SK-N-SH (cell line): ENCODE measurements around the gene ADAMTS17. TPM values are rescaled to one million over a fixed set of nuclear protein-coding genes. Genes with fewer than 3 reads are reported as not detected.

Experiments used
- CTCF ChIA-PET: fragments of 300-600, 350-600 bp; formaldehyde crosslinking; extraction: SDS; loops from one replicate; lab custom pipeline; 2021; lab: Yijun Ruan, JAX
- POLR2A ChIA-PET: fragments of 350-600 bp; sonication (Branson Sonifier 250); formaldehyde crosslinking; extraction: SDS; loops from one replicate; lab custom pipeline; 2020; ENCODE audit warnings: antibody characterized with exemption, inconsistent platforms; lab: Yijun Ruan, JAX
- DNase-seq: peaks from one replicate; pipeline ENCODE4 v3.0.0; 2012
- H2AFZ ChIP-seq: fragments of 200-600 bp; sonication (generic); 2 replicates; pipeline ENCODE4 v1.8.1; 2016; ENCODE audit warnings: antibody characterized with exemption, mild to moderate bottlenecking, low read depth
- H3F3A ChIP-seq: fragments of 200-600 bp; sonication (generic); replicated peaks from 2 replicates; pipeline ENCODE3; 2016; ENCODE audit warnings: antibody characterized with exemption, mild to moderate bottlenecking; ENCODE audit not compliant: insufficient read depth
- H3K27ac ChIP-seq, 2 experiments: fragments of 200-500 bp in 1 of 2; fragments of 200-600 bp in 1 of 2; sonication (Bioruptor generic) in 1 of 2; sonication (generic), shearing (Covaris generic) in 1 of 2; 2 replicates each; pipeline versions ENCODE4 v1.5.1 to v1.6.1; 2014 to 2016; ENCODE audit warnings: low read depth in 2 of 2, inconsistent platforms in 1 of 2, low read length in 1 of 2, mild to moderate bottlenecking in 1 of 2, mixed read lengths in 1 of 2
- H3K27me3 ChIP-seq: fragments of 200-600 bp; sonication (generic), shearing (Covaris generic); 2 replicates; pipeline ENCODE4 v1.6.1; 2016; ENCODE audit warnings: mixed run types; ENCODE audit not compliant: insufficient read depth
- H3K36me3 ChIP-seq, 2 experiments: fragments of 200-500 bp in 1 of 2; fragments of 200-600 bp in 1 of 2; sonication (Bioruptor generic) in 1 of 2; sonication (generic) in 1 of 2; replicated peaks in 1 of 2; 2 replicates each; pipeline versions ENCODE3 to v1.5.1; 2014 to 2016; ENCODE audit warnings: low read length in 1 of 2, mild to moderate bottlenecking in 1 of 2; ENCODE audit not compliant: insufficient read depth in 2 of 2, control insufficient read depth in 1 of 2
- H3K4me1 ChIP-seq, 2 experiments: fragments of 200-500 bp in 1 of 2; fragments of 200-600 bp in 1 of 2; sonication (Bioruptor generic) in 1 of 2; sonication (generic), shearing (Covaris generic) in 1 of 2; 2 replicates each; pipeline versions ENCODE4 v1.5.1 to v1.6.1; 2014 to 2016; ENCODE audit warnings: low read depth in 1 of 2, low read length in 1 of 2, mixed run types in 1 of 2; ENCODE audit not compliant: insufficient read depth in 2 of 2, control insufficient read depth in 1 of 2
- H3K4me2 ChIP-seq: fragments of 200-600 bp; sonication (generic), shearing (Covaris generic); 2 replicates; pipeline ENCODE4 v1.6.1; 2017; ENCODE audit warnings: mixed run types
- H3K4me3 ChIP-seq, 2 experiments: fragments of 200-500 bp in 1 of 2; fragments of 200-600 bp in 1 of 2; sonication (Bioruptor generic) in 1 of 2; sonication (generic), shearing (Covaris generic) in 1 of 2; 2 replicates each; pipeline versions ENCODE4 v1.5.1 to v1.8.1; 2014 to 2016; ENCODE audit warnings: low read depth in 2 of 2, inconsistent platforms in 1 of 2, low read length in 1 of 2, mild to moderate bottlenecking in 1 of 2, mixed read lengths in 1 of 2, moderate library complexity in 1 of 2
- H3K79me2 ChIP-seq: fragments of 200-600 bp; sonication (generic); 2 replicates; pipeline ENCODE4 v1.8.1; 2017; ENCODE audit warnings: mild to moderate bottlenecking; ENCODE audit not compliant: insufficient read depth
- H3K9ac ChIP-seq: fragments of 200-600 bp; sonication (generic); 2 replicates; pipeline ENCODE4 v1.6.1; 2017; ENCODE audit warnings: mixed run types
- H3K9me2 ChIP-seq: fragments of 200-600 bp; sonication (generic); 2 replicates; pipeline ENCODE4 v1.6.1; 2017; ENCODE audit warnings: mixed run types
- H3K9me3 ChIP-seq: fragments of 200-600 bp; sonication (generic); 2 replicates; pipeline ENCODE4 v1.6.1; 2017; ENCODE audit warnings: mixed run types, mild to moderate bottlenecking, moderate library complexity
- H4K20me1 ChIP-seq: fragments of 200-600 bp; sonication (generic); 2 replicates; pipeline ENCODE4 v1.6.1; 2017; ENCODE audit warnings: mild to moderate bottlenecking, mixed run types; ENCODE audit not compliant: insufficient read depth
- CTCF ChIP-seq: fragments of 200-600 bp; sonication (generic); IDR thresholded peaks from 2 replicates; pipeline ENCODE4 v1.6.1; 2017; ENCODE audit warnings: antibody characterized with exemption, mild to moderate bottlenecking, moderate library complexity
- ELF1 ChIP-seq: IDR thresholded peaks from 2 replicates; pipeline ENCODE4 v1.4.0; 2012
- EP300 ChIP-seq, 2 experiments: IDR thresholded peaks; 2 replicates each; pipeline versions ENCODE4 v1.4.0 to v1.6.1; 2012; ENCODE audit warnings: borderline replicate concordance in 1 of 2, low read depth in 1 of 2, low read length in 1 of 2
- EZH2phosphoT487 ChIP-seq: fragments of 200-600 bp; sonication (generic); IDR thresholded peaks from 2 replicates; pipeline ENCODE4 v1.6.1; 2017; ENCODE audit warnings: low read depth, mixed run types, mild to moderate bottlenecking, antibody characterized with exemption, moderate library complexity, borderline replicate concordance
- FOXJ3 ChIP-seq: sonication (generic); formaldehyde crosslinking; IDR thresholded peaks from 2 replicates; pipeline ENCODE4 v1.5.1; 2020; ENCODE audit warnings: mild to moderate bottlenecking, missing genetic modification reagents
- GATA2 ChIP-seq: sonication (generic); formaldehyde crosslinking; IDR thresholded peaks from 2 replicates; pipeline ENCODE4 v1.5.0; 2020; ENCODE audit warnings: mild to moderate bottlenecking, missing genetic modification reagents
- IRF3 ChIP-seq: fragments of 150-350 bp; IDR thresholded peaks from 2 replicates; pipeline ENCODE4 v1.6.1; 2016; ENCODE audit warnings: mild to moderate bottlenecking, low read depth, low read length
- MEF2A ChIP-seq: IDR thresholded peaks from 2 replicates; pipeline ENCODE4 v1.4.0; 2012; ENCODE audit warnings: low read depth, borderline replicate concordance
- MXI1 ChIP-seq: IDR thresholded peaks from 2 replicates; pipeline ENCODE4 v1.6.1; 2012; ENCODE audit warnings: mild to moderate bottlenecking, low read depth, low read length, improper control_type of control experiment
- NRF1 ChIP-seq: IDR thresholded peaks from 2 replicates; pipeline ENCODE4 v1.6.1; 2012; ENCODE audit warnings: low read depth, mild to moderate bottlenecking, low read length
- PBX3 ChIP-seq: IDR thresholded peaks from 2 replicates; pipeline ENCODE4; 2012
- RAD21 ChIP-seq: IDR thresholded peaks from 2 replicates; pipeline ENCODE4 v1.6.1; 2012; ENCODE audit warnings: mild to moderate bottlenecking, low read length
- RCOR1 ChIP-seq: fragments of 150-350 bp; IDR thresholded peaks from 2 replicates; pipeline ENCODE4 v1.6.1; 2017; ENCODE audit warnings: antibody characterized with exemption, low read length
- RXRA ChIP-seq: IDR thresholded peaks from 2 replicates; pipeline ENCODE4 v1.4.0; 2012; ENCODE audit warnings: low read depth, mild to moderate bottlenecking, borderline replicate concordance
- SIN3A ChIP-seq: IDR thresholded peaks from 2 replicates; pipeline ENCODE4 v1.6.1; 2012; ENCODE audit warnings: low read depth, mild to moderate bottlenecking, low read length, moderate library complexity, borderline replicate concordance
- SMC3 ChIP-seq: IDR thresholded peaks from 2 replicates; pipeline ENCODE4 v1.6.1; 2012; ENCODE audit warnings: low read depth, low read length, improper control_type of control experiment
- TCF12 ChIP-seq: IDR thresholded peaks from 2 replicates; pipeline ENCODE4 v1.4.0; 2012
- USF1 ChIP-seq: IDR thresholded peaks from 2 replicates; pipeline ENCODE4 v1.4.0; 2012; ENCODE audit warnings: low read depth, borderline replicate concordance
- USF2 ChIP-seq: fragments of 150-350 bp; IDR thresholded peaks from 2 replicates; pipeline ENCODE4 v1.6.1; 2017; ENCODE audit warnings: antibody characterized with exemption, low read length, low read depth, borderline replicate concordance
- WGBS: methylation state at CpG from one replicate; pipeline ENCODE4 v1.1.6; 2017; ENCODE audit warnings: low lambda C conversion rate; 5-methylcytosine and 5-hydroxymethylcytosine counted together
- polyA plus RNA-seq, 3 experiments: library from polyadenylated mRNA; depleted of rRNA; stranded (reverse); fragments of >200 nt; gene quantifications; 2 replicates each; pipeline ENCODE4 v1.2.3, GENCODE V29; 2012

Gene ADAMTS17
- polyA plus RNA-seq, 1 of the 3 experiments (the other 2 are of a cell fraction), result not detected

- Histone ChIP-seq H3K27me3 (no peaks in the 10 kb centered on the region), H3K4me2 (no peak overlapping the region), H3K9me3 (no peaks in the 10 kb centered on the region), H3K4me3 (no peak overlapping the region), H3F3A (no peaks in the 10 kb centered on the region), H3K9me2 (no peaks in the 10 kb centered on the region), H3K36me3 (no peaks in the 10 kb centered on the region), H3K4me1 (peaks cover 0 to 27% of the 10 kb centered on the region in 2 experiments; a peak in 2 of 4 replicates), H2AFZ (no peak overlapping the region), H3K9ac (no peak overlapping the region), H3K79me2 (no peaks in the 10 kb centered on the region), H4K20me1 (no peaks in the 10 kb centered on the region), H3K27ac (peak overlapping the region in 1 of 2 experiments; percentile 94; a peak in 2 of 4 replicates)
- WGBS, result 19% methylated on average over 5 of the region's 5 CpGs
- TF ChIP-seq ELF1, result no peak
- no peak for TF ChIP-seq NRF1
- TF ChIP-seq USF1, result no peak
- TF ChIP-seq EP300 (IDR thresholded peaks at IDR 0.05; ENCODE audit: borderline replicate concordance in 1 of 2, low read depth in 1 of 2, low read length in 1 of 2), result no peak
- no peak for TF ChIP-seq SIN3A
- no peak for TF ChIP-seq FOXJ3 (CRISPR knock-in tag)
- no peak for TF ChIP-seq USF2
- TF ChIP-seq SMC3, result no peak
- peak; percentile 31 for DNase-seq
- ChIA-PET POLR2A (interaction anchor here (1.3 kb wide), 1 partner anchor 9 kb away, joined by 3 read pairs; no protein-coding TSS in a partner anchor), CTCF (interaction anchor here (1.2 to 1.8 kb wide), 2 partner anchors 135 to 137 kb away, joined by 4 to 6 read pairs; no protein-coding TSS in a partner anchor)
Observed at GRCh38 chr15:100202309-100202960, 139.3 kb downstream of the ADAMTS17 start.

GRCh38 chr15:100201376-100202280 lies 140.1 kb downstream of the ADAMTS17 start:
- 23% methylated on average over 18 of the region's 18 CpGs for WGBS
- H2AFZ ChIP-seq, result no peak overlapping the region
- ChIA-PET POLR2A (interaction anchor here (1.3 kb wide), 1 partner anchor 9 kb away, joined by 3 read pairs; no protein-coding TSS in a partner anchor), CTCF (interaction anchor here (0.6 to 1.8 kb wide), 4 partner anchors 107 to 273 kb away, joined by 4 to 7 read pairs (median 5); no protein-coding TSS in a partner anchor)
- H3K79me2 ChIP-seq, result no peaks in the 10 kb centered on the region
- peaks cover 0 to 28% of the 10 kb centered on the region in 2 experiments; a peak in 2 of 4 replicates for H3K4me1 ChIP-seq
- peak; percentile 87 for DNase-seq
- H3K27ac ChIP-seq, result peak overlapping the region in 1 of 2 experiments; percentile 94; a peak in 2 of 4 replicates
- H3K9me2 ChIP-seq, result no peaks in the 10 kb centered on the region
- no peaks in the 10 kb centered on the region for H3F3A ChIP-seq
- H3K9ac ChIP-seq, result no peak overlapping the region
- no peak overlapping the region for H3K4me3 ChIP-seq
- H3K4me2 ChIP-seq, result no peak overlapping the region
- H4K20me1 ChIP-seq, result no peaks in the 10 kb centered on the region
- H3K9me3 ChIP-seq, result no peaks in the 10 kb centered on the region
- no peaks in the 10 kb centered on the region for H3K36me3 ChIP-seq
- H3K27me3 ChIP-seq, result no peaks in the 10 kb centered on the region
- TF ChIP-seq IRF3 (no peak), CTCF (no peak), RXRA (no peak), PBX3 (no peak), RCOR1 (peak; percentile 93), RAD21 (peak; percentile 27; the same call in 1 of the 2 replicates), TCF12 (peak; percentile 60; the same call in 1 of the 2 replicates), GATA2 (peak; percentile 88), EZH2phosphoT487 (no peak), EP300 (IDR thresholded peaks at IDR 0.05; ENCODE audit: borderline replicate concordance in 1 of 2, low read depth in 1 of 2, low read length in 1 of 2) (peak in 1 of 2 experiments; percentile 95; a peak in 2 of 4 replicates), MEF2A (no peak), MXI1 (peak; percentile 94)
